PC-9 (cell line): Measurements from ENCODE around the gene ADH4. TPM values are rescaled to one million over a fixed set of nuclear protein-coding genes. Genes with fewer than 3 reads are reported as not detected.

Source experiments
- BruUV-seq: library from RNA; stranded (reverse); fragments of 400-500 nt; replicated peaks from 2 replicates; lab custom pipeline; 2021; lab: Mats Ljungman, UMichigan
- CTCF ChIA-PET: fragments of 300-600 bp; sonication (Branson Sonifier 250); formaldehyde crosslinking; loops from one replicate; lab custom pipeline; 2022; ENCODE audit warnings: antibody characterized with exemption; lab: Charles Lee
- POLR2A ChIA-PET: fragments of 300-600 bp; sonication (Branson Sonifier 250); formaldehyde crosslinking; loops from one replicate; lab custom pipeline; 2022; ENCODE audit warnings: antibody characterized with exemption; ENCODE audit not compliant: unreplicated experiment; lab: Charles Lee
- DNase-seq, 2 experiments: peaks; one replicate each; pipeline versions ENCODE4 v3.0.0 to v3.0.0-alpha.2; 2015 to 2022; ENCODE audit warnings: mixed read lengths in 1 of 2
- H2AFZ ChIP-seq: fragments of 200-600 bp; sonication (generic); 2 replicates; pipeline ENCODE4 v1.8.1; 2017; ENCODE audit warnings: antibody characterized with exemption
- H3F3A ChIP-seq: fragments of 200-600 bp; sonication (generic); 2 replicates; pipeline ENCODE4 v1.8.1; 2017; ENCODE audit warnings: antibody characterized with exemption, mild to moderate bottlenecking, low read depth; ENCODE audit not compliant: insufficient read depth
- H3K27ac ChIP-seq: fragments of 200-600 bp; sonication (generic); 2 replicates; pipeline ENCODE4 v1.6.1; 2016; ENCODE audit warnings: mixed run types
- H3K27me3 ChIP-seq: fragments of 200-600 bp; sonication (generic); 2 replicates; pipeline ENCODE4 v1.6.1; 2016; ENCODE audit warnings: low read depth, mixed run types; ENCODE audit not compliant: insufficient read depth
- H3K36me3 ChIP-seq: fragments of 200-600 bp; sonication (generic); 2 replicates; pipeline ENCODE4 v1.6.1; 2016; ENCODE audit warnings: low read depth, mixed run types
- H3K4me1 ChIP-seq: fragments of 200-600 bp; sonication (generic); replicated peaks from 2 replicates; pipeline ENCODE4 v1.6.1; 2016; ENCODE audit warnings: mixed run types; ENCODE audit not compliant: insufficient read depth
- H3K4me2 ChIP-seq: fragments of 200-600 bp; sonication (generic); 2 replicates; pipeline ENCODE4 v1.6.1; 2017; ENCODE audit warnings: mixed run types
- H3K4me3 ChIP-seq: fragments of 200-600 bp; sonication (generic); 2 replicates; pipeline ENCODE4 v1.6.1; 2016; ENCODE audit warnings: mixed run types
- H3K79me2 ChIP-seq: fragments of 200-600 bp; sonication (generic); 2 replicates; pipeline ENCODE4 v1.6.1; 2017; ENCODE audit warnings: low read depth, mixed run types
- H3K9me2 ChIP-seq: fragments of 200-600 bp; sonication (generic); 2 replicates; pipeline ENCODE4 v1.8.1; 2017; ENCODE audit warnings: mild to moderate bottlenecking; ENCODE audit not compliant: insufficient read depth
- H3K9me3 ChIP-seq: fragments of 200-600 bp; sonication (generic); 2 replicates; pipeline ENCODE4 v1.8.1; 2016; ENCODE audit warnings: low read depth; ENCODE audit not compliant: insufficient read depth
- H4K20me1 ChIP-seq: fragments of 200-600 bp; sonication (generic); 2 replicates; pipeline ENCODE4 v1.8.1; 2017; ENCODE audit not compliant: insufficient read depth
- EZH2 ChIP-seq: fragments of 200-600 bp; sonication (generic); IDR thresholded peaks from 2 replicates; pipeline ENCODE4 v1.8.0; 2017; ENCODE audit warnings: antibody characterized with exemption, low read depth
- intact Hi-C: fragments of 100-400 bp; cut with micrococcal nuclease; formaldehyde crosslinking; loops from one replicate; pipeline ENCODE4 v1.10.0; 2022; ENCODE audit not compliant: unreplicated experiment
- total RNA-seq: library from RNA; stranded (reverse); gene quantifications from 2 replicates; pipeline ENCODE4 v1.2.3, GENCODE V29; 2021
- TF ChIP-seq, protein P1 (sequence below): fragments of 200-600 bp; sonication (generic); conservative IDR thresholded peaks from 2 replicates; pipeline ENCODE4 v1.6.1; 2017; ENCODE audit warnings: mixed run types, antibody characterized with exemption, mild to moderate bottlenecking, moderate library complexity

ADH4 gene
- total RNA-seq, 1 experiment from 2014 or later, result not detected

GRCh38 chr4:99104153-99104552, 39.9 kb downstream of the ADH4 start:
- Histone ChIP-seq H2AFZ (no peak overlapping the region), H3K27me3 (no peaks in the 10 kb centered on the region), H3F3A (no peaks in the 10 kb centered on the region), H3K4me3 (no peak overlapping the region), H3K36me3 (no peaks in the 10 kb centered on the region), H4K20me1 (no peaks in the 10 kb centered on the region), H3K27ac (no peak overlapping the region), H3K9me3 (no peaks in the 10 kb centered on the region), H3K4me1 (no peaks in the 10 kb centered on the region), H3K79me2 (no peaks in the 10 kb centered on the region), H3K4me2 (no peak overlapping the region), H3K9me2 (no peaks in the 10 kb centered on the region)
- intact Hi-C loops, result no loop called here
- no TSS peak for BruUV-seq
- DNase-seq, result no peak
- ChIA-PET CTCF (no interaction called here), POLR2A (no interaction called here)
- TF ChIP-seq, protein P1, sequence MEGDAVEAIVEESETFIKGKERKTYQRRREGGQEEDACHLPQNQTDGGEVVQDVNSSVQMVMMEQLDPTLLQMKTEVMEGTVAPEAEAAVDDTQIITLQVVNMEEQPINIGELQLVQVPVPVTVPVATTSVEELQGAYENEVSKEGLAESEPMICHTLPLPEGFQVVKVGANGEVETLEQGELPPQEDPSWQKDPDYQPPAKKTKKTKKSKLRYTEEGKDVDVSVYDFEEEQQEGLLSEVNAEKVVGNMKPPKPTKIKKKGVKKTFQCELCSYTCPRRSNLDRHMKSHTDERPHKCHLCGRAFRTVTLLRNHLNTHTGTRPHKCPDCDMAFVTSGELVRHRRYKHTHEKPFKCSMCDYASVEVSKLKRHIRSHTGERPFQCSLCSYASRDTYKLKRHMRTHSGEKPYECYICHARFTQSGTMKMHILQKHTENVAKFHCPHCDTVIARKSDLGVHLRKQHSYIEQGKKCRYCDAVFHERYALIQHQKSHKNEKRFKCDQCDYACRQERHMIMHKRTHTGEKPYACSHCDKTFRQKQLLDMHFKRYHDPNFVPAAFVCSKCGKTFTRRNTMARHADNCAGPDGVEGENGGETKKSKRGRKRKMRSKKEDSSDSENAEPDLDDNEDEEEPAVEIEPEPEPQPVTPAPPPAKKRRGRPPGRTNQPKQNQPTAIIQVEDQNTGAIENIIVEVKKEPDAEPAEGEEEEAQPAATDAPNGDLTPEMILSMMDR, result no peak
- no peak for TF ChIP-seq EZH2

GRCh38 chr4:99103166-99103565, 40.9 kb downstream of the ADH4 start:
- no peak for TF ChIP-seq EZH2
- TF ChIP-seq, protein P1, result no peak
- intact Hi-C loops, result no loop called here
- no peaks in the 10 kb centered on the region for H3K9me2 ChIP-seq
- no peaks in the 10 kb centered on the region for H3F3A ChIP-seq
- no peaks in the 10 kb centered on the region for H4K20me1 ChIP-seq
- H3K4me2 ChIP-seq, result no peak overlapping the region
- no peak overlapping the region for H2AFZ ChIP-seq
- no peak overlapping the region for H3K4me3 ChIP-seq
- H3K36me3 ChIP-seq, result no peaks in the 10 kb centered on the region
- no peaks in the 10 kb centered on the region for H3K27me3 ChIP-seq
- no peaks in the 10 kb centered on the region for H3K79me2 ChIP-seq
- POLR2A ChIA-PET, result no interaction called here
- no peaks in the 10 kb centered on the region for H3K4me1 ChIP-seq
- no peaks in the 10 kb centered on the region for H3K9me3 ChIP-seq
- no peak overlapping the region for H3K27ac ChIP-seq
- CTCF ChIA-PET, result no interaction called here
- BruUV-seq, result no TSS peak
- DNase-seq, result no peak

DNA sequence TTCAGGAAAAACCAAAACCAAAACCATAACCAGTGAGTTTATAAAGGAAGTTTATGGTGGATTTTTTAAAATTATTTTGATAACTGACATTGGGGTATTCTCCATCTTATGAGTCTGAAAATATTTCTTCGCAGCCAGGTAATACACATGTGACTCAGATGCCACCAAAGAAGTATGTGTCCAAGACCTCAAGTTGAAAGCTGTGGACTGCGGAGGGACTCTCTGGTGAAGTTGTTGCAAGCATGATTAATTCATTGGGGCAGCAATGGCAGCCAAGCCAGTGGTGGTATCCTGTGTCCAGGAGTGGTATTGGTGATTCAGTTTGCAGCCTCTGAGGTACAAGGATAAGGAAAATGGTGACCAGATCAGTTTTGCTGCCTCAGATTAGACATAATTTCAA, 41.5 kb downstream of the ADH4 start:
- Histone ChIP-seq H3K4me1 (no peaks in the 10 kb centered on the region), H3K9me3 (no peaks in the 10 kb centered on the region), H3K4me2 (no peak overlapping the region), H3K79me2 (no peaks in the 10 kb centered on the region), H4K20me1 (no peaks in the 10 kb centered on the region), H2AFZ (no peak overlapping the region), H3K4me3 (no peak overlapping the region), H3K27ac (no peak overlapping the region), H3K36me3 (no peaks in the 10 kb centered on the region), H3K9me2 (no peaks in the 10 kb centered on the region), H3F3A (no peaks in the 10 kb centered on the region), H3K27me3 (no peaks in the 10 kb centered on the region)
- no TSS peak for BruUV-seq
- intact Hi-C loops, result no loop called here
- POLR2A ChIA-PET, result no interaction called here
- no peak for TF ChIP-seq EZH2
- TF ChIP-seq, protein P1, result no peak
- no peak for DNase-seq
- CTCF ChIA-PET, result no interaction called here
